ENCODE measurements around the gene ASXL2. TPM values are rescaled to one million over a fixed set of nuclear protein-coding genes. Genes with fewer than 3 reads are reported as not detected.
A peak's percentile ranks its signal among the peaks of the same experiment; 100 is the strongest.

ASXL2 gene
- total RNA-seq, 6 donors from 2014 or later, result 15.5 to 34.9 (median 25.6) TPM

DNA sequence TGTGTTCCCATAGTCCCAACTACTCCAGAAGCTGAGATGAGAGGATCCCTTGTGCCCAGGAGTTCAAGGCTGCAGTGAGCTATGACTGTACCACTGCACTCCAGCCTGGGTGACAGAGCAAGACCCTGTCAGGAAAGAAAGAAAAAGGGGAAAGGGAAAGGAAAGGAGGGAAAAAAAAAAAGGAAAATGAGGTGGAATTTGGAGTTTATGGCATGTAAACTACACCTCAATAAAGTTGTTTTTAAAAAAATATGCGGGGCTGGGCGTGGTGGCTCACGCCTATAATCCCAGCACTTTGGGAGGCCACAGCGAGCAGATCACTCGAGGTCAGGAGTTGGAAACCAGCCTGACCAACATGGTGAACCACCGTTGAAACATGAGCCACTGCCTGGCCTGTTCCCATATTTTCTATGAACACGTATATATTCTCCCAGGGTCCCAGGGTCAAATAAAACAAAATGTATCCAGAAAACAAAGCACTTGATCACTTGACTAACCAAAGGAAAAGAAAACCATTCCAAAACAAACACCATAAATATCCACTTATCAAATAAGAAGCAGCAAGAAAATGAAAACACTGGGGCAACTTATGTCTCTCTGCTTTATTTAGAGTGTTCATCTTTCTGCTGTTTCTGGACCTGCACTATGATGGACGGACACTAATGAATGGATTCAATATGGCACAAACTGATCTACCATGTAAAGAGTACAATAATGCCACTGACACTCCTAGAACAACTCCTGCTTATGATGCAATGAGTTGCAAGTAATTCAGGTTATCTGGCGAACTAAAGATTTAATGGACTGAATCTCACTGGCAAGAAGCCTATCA, 56.8 kb downstream of the ASXL2 start:
- WGBS, 2 donors, result 91 to 93% methylated on average over 9 of the region's 9 CpGs
- Histone ChIP-seq H3K27me3 (no peaks in the 10 kb centered on the region), H3K4me1 (peaks cover 0 to 8% (median 0%) of the 10 kb centered on the region in 4 donors), H3K9me3 (no peaks in the 10 kb centered on the region), H3K27ac (peak overlapping the region in 1 of 4 donors; percentile 42), H3K36me3 (no peaks in the 10 kb centered on the region), H3K4me3 (peak overlapping the region in 2 of 4 donors; percentile 30 to 38)
- no peak for TF ChIP-seq EP300 (IDR thresholded peaks at IDR 0.05)
- no peak for TF ChIP-seq POLR2A (IDR thresholded peaks at IDR 0.05)
- no peak for TF ChIP-seq POLR2AphosphoS5 (IDR thresholded peaks at IDR 0.05)
- no peak for DNase-seq
- no peak for ATAC-seq (ENCODE audit: low FRiP score in 2 of 2)

DNA sequence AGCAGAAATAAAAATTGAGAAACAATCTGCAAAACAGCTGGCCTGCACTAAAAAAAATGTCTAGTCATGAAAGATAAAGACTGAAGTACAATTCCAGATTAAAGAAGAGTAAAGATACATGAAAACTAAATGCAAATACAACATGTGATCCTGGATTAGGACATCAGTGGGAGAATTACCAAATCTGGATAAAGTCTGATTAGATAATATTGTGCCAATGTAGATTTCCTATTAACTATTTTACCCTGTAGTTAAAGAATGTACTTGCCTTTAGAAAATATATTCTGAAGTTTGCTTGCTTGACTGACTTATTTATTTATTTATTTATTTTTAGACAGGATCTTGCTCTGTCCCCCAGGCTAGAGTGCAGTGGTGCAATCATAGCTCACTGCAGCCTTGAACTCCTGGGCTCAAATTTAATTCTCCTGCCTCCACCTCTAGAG, 58.7 kb downstream of the ASXL2 start:
- DNase-seq, result no peak
- no peaks in the 10 kb centered on the region for H3K36me3 ChIP-seq
- TF ChIP-seq POLR2A (IDR thresholded peaks at IDR 0.05) (no peak), POLR2AphosphoS5 (IDR thresholded peaks at IDR 0.05) (no peak), EP300 (IDR thresholded peaks at IDR 0.05) (no peak)
- TF ChIP-seq, protein P1, sequence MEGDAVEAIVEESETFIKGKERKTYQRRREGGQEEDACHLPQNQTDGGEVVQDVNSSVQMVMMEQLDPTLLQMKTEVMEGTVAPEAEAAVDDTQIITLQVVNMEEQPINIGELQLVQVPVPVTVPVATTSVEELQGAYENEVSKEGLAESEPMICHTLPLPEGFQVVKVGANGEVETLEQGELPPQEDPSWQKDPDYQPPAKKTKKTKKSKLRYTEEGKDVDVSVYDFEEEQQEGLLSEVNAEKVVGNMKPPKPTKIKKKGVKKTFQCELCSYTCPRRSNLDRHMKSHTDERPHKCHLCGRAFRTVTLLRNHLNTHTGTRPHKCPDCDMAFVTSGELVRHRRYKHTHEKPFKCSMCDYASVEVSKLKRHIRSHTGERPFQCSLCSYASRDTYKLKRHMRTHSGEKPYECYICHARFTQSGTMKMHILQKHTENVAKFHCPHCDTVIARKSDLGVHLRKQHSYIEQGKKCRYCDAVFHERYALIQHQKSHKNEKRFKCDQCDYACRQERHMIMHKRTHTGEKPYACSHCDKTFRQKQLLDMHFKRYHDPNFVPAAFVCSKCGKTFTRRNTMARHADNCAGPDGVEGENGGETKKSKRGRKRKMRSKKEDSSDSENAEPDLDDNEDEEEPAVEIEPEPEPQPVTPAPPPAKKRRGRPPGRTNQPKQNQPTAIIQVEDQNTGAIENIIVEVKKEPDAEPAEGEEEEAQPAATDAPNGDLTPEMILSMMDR (IDR thresholded peaks at IDR 0.05), result no peak
- no peak for ATAC-seq (ENCODE audit: low FRiP score in 2 of 2)
- no peak overlapping the region for H3K4me3 ChIP-seq
- H3K27me3 ChIP-seq, result no peaks in the 10 kb centered on the region
- H3K27ac ChIP-seq, result no peak overlapping the region
- peaks cover 0 to 8% (median 0%) of the 10 kb centered on the region in 4 donors for H3K4me1 ChIP-seq
- no peaks in the 10 kb centered on the region for H3K9me3 ChIP-seq

DNA sequence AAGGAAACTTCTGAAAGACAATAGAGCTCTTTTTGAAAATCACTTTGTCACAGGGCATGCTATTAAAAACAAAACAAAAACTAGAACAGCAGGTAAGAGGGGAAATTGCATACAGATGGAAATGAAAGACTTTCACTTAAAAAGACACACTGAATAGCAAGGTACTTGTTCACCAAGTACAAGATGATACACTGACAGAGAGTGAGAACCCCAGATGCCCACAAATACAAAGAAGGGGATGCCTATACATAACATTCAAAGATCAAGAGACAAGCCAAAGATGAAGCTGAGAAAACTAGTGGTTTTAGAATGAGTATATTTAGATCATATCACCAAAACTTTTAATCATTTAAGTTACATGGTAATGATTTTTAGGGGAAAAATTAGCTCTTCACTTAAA, 60.7 kb downstream of the ASXL2 start:
- DNase-seq, result no peak
- Histone ChIP-seq H3K36me3 (no peaks in the 10 kb centered on the region), H3K27ac (no peak overlapping the region), H3K4me1 (peaks cover 0 to 8% (median 0%) of the 10 kb centered on the region in 4 donors), H3K9me3 (no peaks in the 10 kb centered on the region), H3K27me3 (no peaks in the 10 kb centered on the region), H3K4me3 (no peak overlapping the region)
- TF ChIP-seq POLR2A (IDR thresholded peaks at IDR 0.05), result no peak
- no peak for TF ChIP-seq POLR2AphosphoS5 (IDR thresholded peaks at IDR 0.05)
- TF ChIP-seq, protein P1 (IDR thresholded peaks at IDR 0.05), result no peak
- TF ChIP-seq EP300 (IDR thresholded peaks at IDR 0.05), result no peak
- no peak for ATAC-seq (ENCODE audit: low FRiP score in 2 of 2)

DNA sequence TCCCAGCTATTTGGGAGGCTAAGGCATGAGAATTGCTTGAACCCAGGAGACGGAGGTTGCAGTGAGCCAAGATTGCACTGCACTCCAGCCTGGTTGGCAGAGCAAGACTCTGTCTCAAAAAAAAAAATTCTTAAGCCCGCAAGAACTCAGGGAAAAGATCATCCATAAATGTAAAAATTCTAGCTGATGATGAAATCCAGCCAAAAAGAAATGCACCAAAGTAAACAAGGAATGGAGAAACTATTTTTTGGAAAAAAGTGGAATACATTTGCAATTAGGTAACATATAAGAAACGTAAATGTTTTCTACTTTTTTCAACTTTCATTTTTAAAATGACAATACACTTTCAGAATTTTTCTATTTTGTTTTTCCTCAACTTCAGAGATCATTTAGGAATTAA, 61.3 kb downstream of the ASXL2 start:
- TF ChIP-seq POLR2A (IDR thresholded peaks at IDR 0.05) (no peak), POLR2AphosphoS5 (IDR thresholded peaks at IDR 0.05) (no peak), EP300 (IDR thresholded peaks at IDR 0.05) (no peak)
- TF ChIP-seq, protein P1 (IDR thresholded peaks at IDR 0.05), result no peak
- Histone ChIP-seq H3K4me3 (no peak overlapping the region), H3K4me1 (peaks cover 0 to 5% (median 0%) of the 10 kb centered on the region in 4 donors), H3K27me3 (no peaks in the 10 kb centered on the region), H3K36me3 (no peaks in the 10 kb centered on the region), H3K27ac (no peak overlapping the region), H3K9me3 (no peaks in the 10 kb centered on the region)
- WGBS, 2 donors, result 78 to 88% methylated on average over 3 of the region's 3 CpGs
- ATAC-seq (ENCODE audit: low FRiP score in 2 of 2) (no peak), DNase-seq (no peak)

DNA sequence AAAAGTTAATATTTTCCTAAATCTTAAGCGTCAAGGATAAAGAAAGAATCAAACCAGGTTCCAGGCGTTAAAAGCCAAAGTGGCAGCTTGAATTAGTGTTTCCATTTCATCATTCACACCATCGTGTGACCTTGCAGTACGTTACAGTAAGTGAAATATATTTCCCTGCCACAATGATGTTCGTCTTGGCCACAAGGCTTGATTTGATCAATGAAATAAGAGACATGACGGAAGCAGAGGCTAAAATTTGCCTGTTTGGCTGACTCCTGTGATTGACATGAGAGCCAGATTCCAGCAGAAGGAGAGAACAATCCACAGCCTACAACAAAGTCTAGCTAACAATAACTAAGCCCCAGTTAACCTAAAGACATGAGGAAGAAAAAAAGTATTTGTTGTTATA, 62.0 kb downstream of the ASXL2 start:
- no peak for ATAC-seq (ENCODE audit: low FRiP score in 2 of 2)

More for the DNA sequence above, 62.0 kb downstream of the ASXL2 start:
- no peak overlapping the region for H3K27ac ChIP-seq
- no peaks in the 10 kb centered on the region for H3K4me1 ChIP-seq
- 76 to 90% methylated on average over 6 of the region's 6 CpGs for WGBS, 2 donors
- H3K9me3 ChIP-seq, result no peaks in the 10 kb centered on the region
- H3K4me3 ChIP-seq, result no peak overlapping the region
- TF ChIP-seq POLR2AphosphoS5 (IDR thresholded peaks at IDR 0.05) (no peak), POLR2A (IDR thresholded peaks at IDR 0.05) (no peak)
- DNase-seq, result no peak
- no peaks in the 10 kb centered on the region for H3K27me3 ChIP-seq
- no peaks in the 10 kb centered on the region for H3K36me3 ChIP-seq

Measured in upper lobe of left lung (tissue), 6 donors.